ENCODE results near the gene ECE1.

Gene ECE1

GRCh38 chr1:21308847-21309652 is 18.8 kb upstream of the ECE1 start:
- DNase-seq (ENCODE audit: low read depth): peak; percentile 70

DNA sequence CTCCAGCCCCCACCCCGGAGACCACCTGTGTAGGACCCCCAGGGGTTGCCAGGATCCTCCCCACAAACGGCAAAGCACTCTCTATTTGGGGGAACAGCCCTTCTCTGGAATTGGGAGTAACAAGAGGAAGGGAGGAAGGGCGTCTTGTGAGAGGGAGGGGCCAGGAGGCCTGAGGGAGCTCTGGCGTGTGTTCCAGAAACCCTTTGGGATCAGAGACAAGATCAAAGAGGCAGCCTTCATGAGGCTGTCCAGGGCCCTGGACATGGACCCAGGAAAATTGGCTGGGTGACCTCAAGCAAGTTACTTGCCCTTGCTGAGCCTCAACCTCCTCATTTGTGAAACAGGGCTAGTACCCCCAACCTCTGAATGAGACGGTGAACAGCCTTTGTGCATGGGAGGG is 18.1 kb upstream of the ECE1 start:
- no peak for DNase-seq (ENCODE audit: low read depth)

DNA sequence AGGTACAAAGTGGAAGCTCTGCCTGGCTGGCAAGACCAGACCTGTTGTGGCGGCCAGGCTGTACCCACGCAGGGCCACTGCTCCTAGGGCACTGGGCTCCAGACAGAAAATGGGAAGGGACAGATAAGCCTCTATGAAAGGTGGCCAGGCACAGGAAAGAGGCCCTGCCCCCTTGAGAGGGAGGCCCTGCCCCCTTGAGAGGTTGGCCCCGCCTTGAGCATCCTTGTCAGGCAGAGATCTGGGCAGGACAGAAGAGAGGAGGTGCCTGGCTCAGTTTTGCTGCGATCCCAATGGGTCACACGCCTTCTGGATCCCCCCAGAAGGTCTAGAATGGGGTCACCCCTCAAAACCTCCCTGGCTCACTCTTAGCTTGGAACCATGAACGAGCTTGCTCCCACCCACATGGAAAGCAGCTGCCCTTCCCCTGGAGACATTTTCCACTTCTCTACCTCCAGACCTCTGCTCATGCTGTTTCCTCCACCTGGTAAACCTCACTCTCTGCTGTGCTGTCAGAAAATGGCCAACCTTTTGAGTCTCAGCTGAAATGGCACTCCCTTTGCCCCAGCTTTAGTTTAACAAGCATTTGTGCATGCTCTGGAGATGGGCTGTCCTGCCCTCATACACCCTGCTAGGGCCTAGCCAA is 17.5 kb upstream of the ECE1 start:
- peak; percentile 32 for DNase-seq (ENCODE audit: low read depth)

- no peak for DNase-seq (ENCODE audit: low read depth)
Observed at GRCh38 chr1:21307210-21307609, 16.9 kb upstream of the ECE1 start.

DNA sequence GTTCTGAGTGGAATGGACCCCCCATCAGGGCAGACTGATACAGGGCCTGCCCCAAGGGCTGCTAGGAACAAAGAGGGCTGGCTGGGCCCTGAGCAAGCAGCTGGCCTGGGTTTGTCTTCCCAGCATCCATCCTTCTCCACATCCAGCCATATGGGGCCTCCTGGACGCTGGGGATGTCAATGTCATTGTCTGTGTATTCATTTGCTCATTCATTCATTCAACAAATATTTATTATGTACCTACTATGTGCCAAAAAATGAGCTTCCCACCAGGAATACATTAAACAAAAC is 15.6 kb upstream of the ECE1 start:
- DNase-seq (ENCODE audit: low read depth): no peak

- DNase-seq (ENCODE audit: low read depth): no peak
Observed at GRCh38 chr1:21305155-21305899, 15.1 kb upstream of the ECE1 start.

- no peak for DNase-seq (ENCODE audit: low read depth)
Observed at GRCh38 chr1:21304488-21304887, 14.2 kb upstream of the ECE1 start.

DNA sequence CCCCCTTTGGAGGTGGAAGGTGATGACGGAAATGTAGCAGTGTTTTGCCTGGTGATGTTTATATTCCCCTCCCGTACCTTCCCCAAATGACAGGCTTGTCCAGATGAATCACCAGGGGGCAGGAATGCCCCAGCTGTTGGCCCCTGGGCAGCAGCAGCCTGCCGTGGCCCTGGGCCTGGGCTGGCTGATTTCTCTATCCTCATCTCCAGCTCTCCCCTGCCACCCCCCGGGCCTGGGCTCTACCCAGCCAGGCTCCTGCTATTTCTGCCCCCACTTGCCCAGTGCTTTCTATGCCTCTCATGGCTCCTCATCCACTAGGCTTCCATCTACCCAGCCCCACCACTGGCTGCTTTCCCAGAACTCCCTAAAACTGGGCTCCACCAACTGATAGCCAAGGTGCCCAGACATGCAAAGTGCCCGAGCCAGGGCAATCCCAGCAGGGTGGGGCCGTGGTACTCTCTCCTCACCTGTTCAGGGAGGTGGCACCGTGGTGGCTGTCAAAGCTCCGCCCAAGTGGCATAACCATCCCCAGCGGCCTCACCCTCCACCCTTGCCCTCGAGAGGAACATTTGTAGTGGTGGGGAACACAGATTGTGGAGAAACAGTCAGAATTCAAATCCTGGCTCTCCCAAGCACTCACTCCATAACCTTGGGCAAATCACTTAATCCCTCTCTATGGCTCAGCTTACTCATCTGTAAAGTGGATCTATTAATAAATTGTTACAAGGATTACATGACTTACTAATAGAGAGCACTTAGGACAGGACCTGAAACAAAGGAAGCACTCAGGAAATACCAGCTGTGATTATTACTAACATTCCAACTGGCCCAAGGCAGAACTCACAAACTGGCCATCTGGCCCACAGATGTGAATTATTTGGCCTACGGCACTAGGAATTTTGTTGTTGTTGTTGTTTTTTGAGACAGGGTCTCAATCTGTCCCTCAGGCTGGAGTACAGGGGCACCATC is 12.8 kb upstream of the ECE1 start:
- DNase-seq (ENCODE audit: low read depth): peak; percentile 90

DNA sequence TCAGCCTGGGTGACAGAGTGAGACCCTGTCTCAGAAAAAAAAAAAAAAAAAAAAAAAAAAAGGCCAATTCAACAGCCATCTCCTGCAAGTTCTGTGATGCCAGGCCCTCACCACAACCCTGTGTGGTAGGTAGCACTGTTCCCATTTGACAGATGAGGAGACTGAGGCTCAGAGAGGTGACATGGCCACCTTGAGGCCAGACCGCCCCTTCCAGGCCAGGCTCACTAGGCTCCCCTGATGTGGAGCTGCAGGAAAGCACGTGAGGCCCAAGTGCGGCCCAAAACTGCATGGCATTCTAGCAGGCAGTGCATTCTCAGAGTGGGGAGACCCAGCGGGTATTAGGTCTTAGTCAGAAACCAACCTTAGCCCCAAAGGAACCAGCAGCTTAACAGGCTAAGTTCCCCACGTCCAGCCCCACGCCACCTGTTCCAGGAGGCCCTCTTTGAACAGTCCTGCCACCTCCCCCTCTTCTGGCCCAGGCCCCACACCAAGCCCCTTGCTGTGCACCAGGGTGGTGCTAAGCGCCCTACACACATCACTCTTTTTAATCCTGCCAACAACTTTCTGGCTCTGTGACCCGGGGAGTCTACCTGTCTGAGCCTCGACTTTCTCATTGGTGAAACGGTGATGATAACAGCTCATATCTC is 11.7 kb upstream of the ECE1 start:
- DNase-seq (ENCODE audit: low read depth): no peak

DNA sequence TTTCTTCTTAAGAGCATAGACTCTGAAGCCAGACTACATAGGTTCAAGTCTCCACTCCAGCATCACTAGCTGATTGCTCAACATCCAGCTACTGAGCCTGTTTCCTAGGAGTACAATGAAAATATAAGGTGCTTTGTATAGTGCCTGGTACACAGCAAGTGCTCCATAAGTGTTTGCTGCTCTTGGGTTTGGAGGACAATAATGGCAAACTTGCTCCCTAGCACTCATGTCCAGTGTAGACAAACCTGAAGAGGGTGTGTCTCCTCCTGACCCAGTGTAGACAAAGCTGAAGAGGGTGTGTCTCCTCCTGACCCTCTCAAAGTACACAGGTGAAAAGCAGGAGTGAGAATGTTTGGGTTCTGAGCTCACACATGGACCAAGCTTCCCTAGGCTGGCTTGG is 10.5 kb upstream of the ECE1 start:
- no peak for DNase-seq (ENCODE audit: low read depth)

- no peak for DNase-seq (ENCODE audit: low read depth)
Observed at GRCh38 chr1:21299780-21300395, 9.6 kb upstream of the ECE1 start.

- DNase-seq (ENCODE audit: low read depth): no peak
Observed at GRCh38 chr1:21298981-21299391, 8.7 kb upstream of the ECE1 start.

DNA sequence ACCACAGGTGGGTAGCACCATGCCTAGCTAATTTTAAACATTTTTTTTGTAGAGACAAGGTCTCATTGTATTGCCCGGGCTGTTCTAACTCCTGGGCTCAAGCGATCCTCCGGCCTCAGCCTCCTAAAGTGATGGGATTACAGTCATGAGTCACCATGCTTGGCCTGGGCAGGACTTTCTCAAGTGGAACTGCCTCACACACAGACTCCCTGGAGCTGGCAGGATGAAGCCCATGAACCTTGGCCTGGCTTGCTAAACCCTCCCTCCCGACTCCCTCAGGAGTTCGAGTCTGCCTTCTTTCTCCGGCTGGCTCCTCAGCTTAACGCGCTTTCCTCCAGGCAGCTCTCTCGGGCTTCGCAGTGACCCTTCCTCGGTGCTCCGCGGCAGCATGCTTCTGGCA is 7.7 kb upstream of the ECE1 start:
- peak; percentile 54 for DNase-seq (ENCODE audit: low read depth)

DNA sequence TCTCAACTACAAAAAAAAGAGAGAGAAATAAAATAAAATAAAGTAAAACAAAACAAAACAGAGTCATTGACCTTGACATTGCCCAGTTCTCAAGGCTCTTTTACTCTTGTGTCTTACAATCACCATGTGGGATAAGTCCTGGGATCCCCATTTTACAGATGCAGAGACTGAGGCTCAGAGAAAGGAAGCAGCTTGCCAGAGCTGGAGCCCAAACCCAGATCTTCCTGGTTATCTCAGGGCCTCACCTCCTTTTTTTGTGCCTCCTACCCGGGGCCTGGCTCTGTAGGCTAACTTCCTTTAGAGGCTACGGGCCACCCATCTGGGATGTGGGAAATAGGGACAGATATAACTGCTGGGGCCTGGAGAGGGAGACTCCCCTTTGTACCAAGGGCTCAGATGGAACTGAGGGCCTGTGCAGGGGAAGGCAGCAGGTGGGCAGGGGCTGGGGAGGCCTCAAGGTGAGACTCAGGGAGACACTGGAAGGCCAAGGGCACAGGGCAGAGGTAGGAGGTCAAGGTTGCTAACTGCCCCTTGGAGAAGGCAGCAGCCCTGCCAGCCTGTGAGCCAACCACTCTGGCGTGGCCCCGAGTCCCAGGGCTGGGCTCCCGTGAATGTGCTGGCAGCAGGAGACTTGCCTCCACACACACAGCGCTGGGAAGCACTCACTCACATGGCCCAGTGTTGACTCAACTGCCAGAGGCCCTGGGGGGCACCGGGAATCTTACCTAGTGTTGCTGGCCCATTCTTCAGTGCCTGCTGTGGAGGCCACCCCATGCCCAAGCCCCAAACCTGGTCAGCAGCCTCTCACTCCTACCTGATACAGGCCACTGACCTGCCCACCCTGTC is 6.5 kb upstream of the ECE1 start:
- peak; percentile 21 for DNase-seq (ENCODE audit: low read depth)

DNA sequence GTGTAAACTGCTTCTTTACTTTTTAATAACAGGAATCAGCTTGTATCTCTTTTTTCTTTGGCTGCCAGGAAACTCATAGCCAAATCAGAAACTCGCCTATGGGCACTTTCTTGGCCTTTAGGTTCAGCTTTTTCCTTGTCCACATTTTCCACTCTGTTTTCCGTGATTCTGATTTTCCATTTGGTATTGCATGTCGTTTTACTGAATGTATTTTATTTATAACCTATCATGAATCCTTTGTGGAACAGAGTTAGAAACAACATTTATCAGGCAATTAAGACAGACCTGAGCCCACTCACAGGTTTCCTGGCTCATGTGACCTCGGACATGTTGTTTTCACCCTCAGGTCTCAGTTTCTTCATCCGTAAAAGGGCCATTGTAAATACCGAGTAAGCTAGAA is 5.3 kb upstream of the ECE1 start:
- no peak for DNase-seq (ENCODE audit: low read depth)

GRCh38 chr1:21295002-21295401 is 4.7 kb upstream of the ECE1 start:
- peak; percentile 71 for DNase-seq (ENCODE audit: low read depth)

DNA sequence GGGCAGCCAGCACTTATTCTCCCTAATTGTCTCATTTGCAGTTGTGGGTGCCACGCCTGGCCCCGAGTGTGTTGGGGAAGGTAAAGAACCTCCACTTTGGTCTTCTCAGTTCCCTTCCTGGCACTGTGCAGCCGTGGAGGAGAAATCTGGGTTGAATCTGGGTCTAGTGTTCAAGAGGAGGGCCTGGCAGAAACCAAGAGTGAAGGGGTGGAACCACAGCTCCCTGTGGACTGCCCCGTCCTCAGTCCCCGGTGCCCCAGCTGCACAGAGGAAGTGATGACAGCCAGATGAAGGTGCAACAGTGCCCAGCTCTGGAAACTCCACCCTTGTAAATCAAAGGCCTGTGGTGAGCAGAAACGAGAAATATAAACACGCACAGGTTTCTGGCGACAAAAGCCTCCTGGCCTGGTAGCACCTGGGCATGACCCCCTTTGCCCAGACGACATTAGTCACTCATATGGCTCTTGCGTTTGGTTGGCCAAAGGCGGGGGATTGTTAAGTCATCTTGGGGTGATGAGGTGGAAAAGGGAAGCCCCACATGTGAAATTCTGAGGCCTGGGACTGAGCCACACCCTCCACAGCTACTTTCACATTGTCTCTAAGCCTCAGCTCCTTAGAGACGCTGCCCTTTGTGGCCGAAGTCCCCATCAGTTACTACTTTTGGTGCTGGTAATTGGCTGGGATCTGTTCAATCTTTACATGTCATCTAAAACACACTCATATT is 4.2 kb upstream of the ECE1 start:
- DNase-seq (ENCODE audit: low read depth): peak; percentile 60

DNA sequence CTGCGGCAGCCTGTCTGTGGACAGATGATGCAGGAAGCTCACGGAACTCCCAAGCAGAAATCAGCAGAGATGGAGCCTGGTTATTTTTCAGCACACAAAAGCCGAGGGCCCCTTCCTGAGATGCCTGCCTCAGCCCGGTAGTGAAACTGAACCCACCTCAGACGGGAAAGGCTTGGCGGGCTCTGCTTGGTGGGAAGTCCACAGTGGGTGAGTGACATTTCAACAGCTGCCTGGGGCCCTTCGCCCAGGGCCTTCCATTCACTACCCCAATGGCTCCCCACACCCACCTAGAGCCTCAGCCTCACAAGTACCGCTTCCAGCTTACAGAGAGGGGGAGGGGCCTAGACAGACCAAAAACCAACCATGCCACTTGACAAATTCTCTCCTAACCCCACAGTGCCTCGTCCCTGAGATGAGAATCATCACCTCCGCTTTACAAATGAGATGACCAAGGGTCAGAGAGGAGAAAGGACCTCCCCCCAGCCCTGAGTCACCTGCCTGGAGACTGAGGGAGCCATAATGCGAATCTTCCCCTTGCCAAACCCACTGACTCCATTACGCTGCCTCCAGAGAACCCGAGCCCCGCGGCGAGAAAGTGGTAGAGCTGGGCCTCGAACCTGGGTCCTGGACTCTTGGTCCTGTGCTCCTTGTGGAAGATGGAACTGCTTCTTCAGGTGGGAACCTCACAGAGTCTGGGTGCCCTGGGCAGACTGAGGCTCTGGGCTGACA is 3.4 kb upstream of the ECE1 start:
- DNase-seq (ENCODE audit: low read depth): no peak

All from ELR (cell line).